ENCODE data around the gene AKR1D1. TPM values are rescaled to one million over a fixed set of nuclear protein-coding genes. Genes with fewer than 3 reads are reported as not detected.
"Not testable (repeated sequence)": the region's sequence is repeated elsewhere in the genome, so short reads cannot be mapped to it uniquely, and the experiment has no call there.

The AKR1D1 gene, protein sequence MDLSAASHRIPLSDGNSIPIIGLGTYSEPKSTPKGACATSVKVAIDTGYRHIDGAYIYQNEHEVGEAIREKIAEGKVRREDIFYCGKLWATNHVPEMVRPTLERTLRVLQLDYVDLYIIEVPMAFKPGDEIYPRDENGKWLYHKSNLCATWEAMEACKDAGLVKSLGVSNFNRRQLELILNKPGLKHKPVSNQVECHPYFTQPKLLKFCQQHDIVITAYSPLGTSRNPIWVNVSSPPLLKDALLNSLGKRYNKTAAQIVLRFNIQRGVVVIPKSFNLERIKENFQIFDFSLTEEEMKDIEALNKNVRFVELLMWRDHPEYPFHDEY
- under 1 TPM in 3 of 4 donors, not detected in 1; 0.07 to 0.41 (median 0.07) TPM for polyA plus RNA-seq (ENCODE audit: insufficient read length in 4 of 4)

DNA sequence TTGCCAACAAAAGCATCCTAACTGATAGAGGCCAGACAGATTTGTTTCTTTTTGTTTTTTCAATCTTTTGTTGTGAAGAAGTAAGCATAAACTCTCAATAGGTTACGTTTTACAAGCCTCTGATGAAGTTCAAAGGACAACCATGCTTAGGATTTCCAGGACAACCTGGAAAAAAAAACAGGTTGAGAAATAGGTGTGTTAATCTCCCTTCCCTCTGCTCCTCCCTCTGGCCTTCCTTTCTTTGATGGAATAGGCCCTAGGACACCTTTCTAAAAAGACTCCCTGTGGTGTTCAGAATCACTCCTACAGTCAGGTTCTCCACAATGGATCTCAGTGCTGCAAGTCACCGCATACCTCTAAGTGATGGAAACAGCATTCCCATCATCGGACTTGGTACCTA, at the start of gene AKR1D1:
Gene AKR1D1, plus strand, starts transcription at position 264 of the 400 bp plus-strand sequence. Its CDS starts 60 bp downstream, at position 324.
- no peak for DNase-seq (ENCODE audit: low read depth in 4 of 4, low spot score in 3 of 4)

DNA sequence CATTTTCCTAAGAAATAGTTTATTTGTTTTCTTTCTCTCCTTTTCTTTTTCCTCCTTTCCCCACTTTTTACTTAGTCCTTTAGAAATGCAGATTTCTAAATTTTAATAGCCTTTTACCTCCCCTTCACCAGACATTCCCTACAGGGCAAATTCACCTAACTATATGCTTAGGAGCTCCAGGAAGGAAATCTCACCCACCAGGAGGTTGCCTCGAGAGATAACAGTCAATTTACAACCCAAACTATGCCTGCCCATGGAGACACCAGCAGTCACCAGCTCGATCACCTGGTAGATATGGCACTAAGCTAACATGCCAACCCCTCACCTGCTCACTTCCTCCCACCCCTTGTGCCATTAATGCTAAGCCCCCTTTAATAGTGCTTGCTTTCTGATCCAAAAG, 49.2 kb upstream of the AKR1D1 start:
- no peak for DNase-seq (ENCODE audit: low read depth in 4 of 4, low spot score in 3 of 4)

DNA sequence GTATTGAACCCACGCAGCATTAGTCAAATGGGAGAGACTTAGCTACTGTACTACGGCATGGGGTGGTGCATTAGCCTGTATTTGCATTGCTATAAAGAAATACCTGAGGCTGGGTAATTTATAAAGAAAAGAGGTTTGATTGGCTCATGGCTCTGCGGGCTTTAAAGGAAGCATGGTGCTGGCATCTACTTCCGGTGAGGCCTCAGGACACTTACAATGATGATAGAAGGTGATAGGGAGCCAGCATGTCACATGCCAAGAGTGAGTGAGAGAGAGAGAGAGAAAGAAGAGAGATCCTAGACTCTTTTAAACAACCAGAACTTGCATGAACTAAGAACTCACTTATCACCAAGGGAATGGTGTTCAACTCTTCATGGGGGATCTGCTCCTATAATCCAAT, 47.1 kb upstream of the AKR1D1 start:
- no peak for DNase-seq (ENCODE audit: low read depth in 4 of 4, low spot score in 3 of 4)

DNA sequence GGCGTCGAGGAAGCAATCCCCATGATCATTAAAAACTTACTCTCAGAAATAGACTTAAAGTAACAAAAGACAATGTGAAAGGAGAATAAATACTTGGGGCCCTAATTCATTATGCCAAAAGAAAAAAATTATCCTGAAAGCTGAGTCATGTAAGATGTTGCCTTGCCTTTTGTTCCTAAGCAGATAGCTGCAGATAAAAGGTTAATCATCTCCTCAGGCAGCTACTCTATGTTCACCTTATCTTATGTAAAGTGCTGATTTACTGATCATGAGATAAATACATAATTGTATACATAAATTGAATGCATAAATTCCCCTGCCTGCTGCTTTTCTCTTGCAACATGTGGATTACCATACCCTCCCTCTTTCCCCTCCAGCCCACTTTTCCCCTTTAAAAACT, 46.3 kb upstream of the AKR1D1 start:
- no peak for DNase-seq (ENCODE audit: low read depth in 4 of 4, low spot score in 3 of 4)

DNA sequence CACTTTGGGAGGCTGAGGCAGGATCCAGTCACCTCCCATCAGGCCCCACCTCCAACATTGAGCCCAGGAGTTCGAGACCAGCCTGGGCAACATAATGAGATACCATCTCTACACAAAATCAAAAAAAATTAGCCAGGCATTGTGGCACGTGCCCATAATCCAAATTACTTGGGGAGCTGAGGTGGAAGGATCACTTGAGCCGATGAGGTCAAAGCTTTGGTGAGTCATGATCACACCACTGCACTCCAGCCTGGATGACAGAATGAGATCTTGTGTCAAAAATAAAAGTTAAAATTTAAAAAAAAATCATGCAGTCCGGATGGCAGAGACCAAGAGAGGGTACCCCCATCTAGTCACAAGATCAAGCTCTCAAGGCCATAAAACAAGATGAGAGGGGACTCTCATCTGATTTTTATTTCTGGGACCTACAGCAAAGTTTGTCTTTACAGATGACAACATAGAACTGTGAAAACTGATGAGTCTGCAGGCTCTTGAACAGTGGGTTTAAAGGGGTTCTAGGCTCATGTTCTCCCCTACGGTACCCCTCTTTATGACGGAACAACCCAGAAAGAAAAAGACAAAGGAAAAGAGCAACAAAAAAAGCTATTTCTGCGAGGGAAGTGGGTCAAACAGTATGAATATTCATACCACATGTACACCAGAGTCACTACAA, 45.4 kb upstream of the AKR1D1 start:
- no peak for DNase-seq (ENCODE audit: low read depth in 4 of 4, low spot score in 3 of 4)

DNA sequence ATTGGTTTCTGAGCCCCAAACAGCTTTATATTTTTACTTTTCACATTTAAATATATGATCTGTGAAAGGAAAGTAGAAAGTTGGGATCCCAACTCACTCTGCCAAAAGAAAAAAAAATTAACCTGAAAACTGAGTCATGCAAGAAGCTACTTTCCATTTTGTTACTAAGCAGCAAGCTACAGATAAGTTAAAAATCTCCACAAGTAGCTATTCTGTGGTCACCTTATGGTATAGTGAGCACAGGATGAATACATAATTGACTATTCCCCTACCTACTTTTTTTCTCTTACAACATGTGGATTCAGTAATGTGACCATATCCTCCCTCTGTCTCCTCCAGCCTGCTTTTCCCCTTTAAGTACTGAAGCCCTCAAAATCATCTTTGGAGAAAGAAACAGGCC, 44.1 kb upstream of the AKR1D1 start:
- DNase-seq (ENCODE audit: low read depth in 4 of 4, low spot score in 3 of 4) = no peak

DNA sequence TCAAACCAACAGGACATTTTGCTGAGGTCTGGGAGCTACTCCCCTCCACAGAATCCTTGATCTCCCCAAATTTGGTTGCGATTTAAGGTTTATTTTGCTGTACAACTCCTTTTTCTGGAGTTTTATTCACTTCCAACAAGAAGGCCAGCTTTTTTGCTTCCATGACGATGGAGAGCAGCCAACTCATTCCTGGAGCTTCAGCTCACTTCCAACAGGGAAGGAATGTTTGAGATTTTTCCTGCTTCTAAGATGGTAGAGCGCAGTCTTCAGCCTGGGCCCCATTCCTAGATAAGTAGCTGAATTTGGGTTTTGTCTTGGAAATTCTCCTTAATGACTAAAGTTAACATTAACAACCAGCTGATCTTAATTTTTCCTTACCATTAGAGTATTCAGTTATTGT, 43.5 kb upstream of the AKR1D1 start:
- DNase-seq (ENCODE audit: low read depth in 4 of 4, low spot score in 3 of 4) = no peak

DNA sequence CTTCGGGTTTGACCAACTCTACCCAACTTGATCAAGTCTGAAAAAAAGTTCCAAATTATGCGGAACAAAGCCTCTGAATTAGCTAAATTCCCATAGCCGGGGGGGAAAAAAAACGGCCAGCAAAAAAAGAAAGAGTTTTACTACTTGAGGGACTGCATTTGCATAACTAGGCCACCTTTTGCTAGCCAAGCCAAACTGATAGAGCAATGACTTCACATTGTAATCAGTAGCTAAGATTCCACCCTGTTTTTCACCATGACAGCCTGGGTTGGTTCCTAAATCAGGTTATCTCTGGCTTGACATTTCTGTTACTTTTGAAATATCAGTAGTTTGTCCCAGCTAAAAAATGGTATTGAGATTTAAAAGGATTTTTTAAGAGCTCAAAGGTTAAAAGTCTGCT, 43.0 kb upstream of the AKR1D1 start:
- no peak for DNase-seq (ENCODE audit: low read depth in 4 of 4, low spot score in 3 of 4)

DNA sequence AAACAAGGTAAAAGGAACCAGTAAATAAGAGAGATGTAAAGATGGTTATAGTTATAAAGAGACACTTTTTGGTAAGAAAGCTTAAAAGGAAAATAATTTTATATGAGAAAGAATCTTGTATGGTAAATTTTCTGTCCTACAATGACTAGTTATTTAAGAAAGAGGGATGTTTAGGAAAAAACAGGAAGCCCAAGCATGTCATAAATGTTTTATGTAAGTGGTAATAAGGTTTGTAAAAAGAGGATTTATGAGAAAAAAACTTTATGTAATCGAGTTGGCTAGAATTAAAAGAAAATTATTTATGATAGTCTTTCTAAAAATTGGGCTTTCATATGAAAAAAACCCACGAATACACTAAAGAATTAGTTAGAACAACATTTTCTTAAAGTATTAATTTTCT, 40.1 kb upstream of the AKR1D1 start:
- DNase-seq (ENCODE audit: low read depth in 4 of 4, low spot score in 3 of 4) = no peak

DNA sequence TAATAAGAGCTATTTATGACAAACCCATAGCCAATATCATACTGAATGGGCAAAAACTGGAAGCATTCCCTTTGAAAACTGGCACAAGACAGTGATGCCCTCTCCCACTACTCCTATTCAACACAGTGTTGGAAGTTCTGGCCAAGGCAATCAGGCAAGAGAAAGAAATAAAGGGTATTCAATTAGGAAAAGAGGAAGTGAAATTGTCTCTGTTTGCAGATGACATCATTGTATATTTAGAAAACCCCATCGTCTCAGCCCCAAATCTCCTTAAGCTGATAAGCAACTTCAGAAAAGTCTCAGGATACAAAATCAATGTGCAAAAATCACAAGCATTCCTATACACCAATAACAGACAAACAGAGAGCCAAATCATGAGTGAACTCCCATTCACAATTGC, 36.2 kb upstream of the AKR1D1 start:
- not testable (repeated sequence) for DNase-seq (ENCODE audit: low read depth in 4 of 4, low spot score in 3 of 4)

DNA sequence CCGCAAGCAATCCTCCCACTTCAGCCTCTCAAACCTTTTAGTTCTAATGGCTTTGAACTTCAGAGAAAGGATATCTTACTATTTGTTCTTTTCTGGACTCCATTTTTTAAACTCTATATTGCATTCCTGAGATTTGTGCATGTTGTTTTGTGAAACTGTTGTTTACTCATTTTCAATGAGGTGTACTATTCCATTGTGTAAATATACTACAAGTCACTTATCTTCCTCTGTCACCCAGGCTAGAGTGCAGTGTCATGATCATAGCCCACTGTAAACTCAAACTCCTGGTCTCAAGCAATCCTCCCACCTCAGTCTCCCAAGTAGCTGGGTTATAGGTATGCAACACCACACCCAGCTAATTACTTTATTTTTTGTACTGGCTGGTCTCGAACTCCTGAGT, 31.4 kb upstream of the AKR1D1 start:
- no peak for DNase-seq (ENCODE audit: low read depth in 4 of 4, low spot score in 3 of 4)

DNA sequence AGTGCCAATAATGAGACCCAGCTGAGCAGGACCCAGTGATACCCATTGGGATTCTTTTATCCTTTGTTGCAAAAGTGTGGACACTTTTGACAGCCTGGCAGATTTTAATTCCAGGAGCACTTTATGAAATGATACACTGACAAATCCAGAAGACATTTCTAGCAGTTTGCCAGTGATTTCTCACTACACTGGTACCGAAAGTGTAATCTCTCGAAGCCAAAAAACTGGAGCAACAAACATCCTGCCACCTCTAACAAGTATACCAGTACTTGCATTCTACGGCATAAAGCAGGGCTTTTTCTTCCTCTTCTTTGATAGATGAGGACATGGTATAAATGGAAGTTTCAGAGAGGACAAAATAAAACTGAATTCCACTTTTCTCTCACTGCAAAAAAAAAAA, 28.4 kb upstream of the AKR1D1 start:
- DNase-seq (ENCODE audit: low read depth in 4 of 4, low spot score in 3 of 4) = no peak

DNA sequence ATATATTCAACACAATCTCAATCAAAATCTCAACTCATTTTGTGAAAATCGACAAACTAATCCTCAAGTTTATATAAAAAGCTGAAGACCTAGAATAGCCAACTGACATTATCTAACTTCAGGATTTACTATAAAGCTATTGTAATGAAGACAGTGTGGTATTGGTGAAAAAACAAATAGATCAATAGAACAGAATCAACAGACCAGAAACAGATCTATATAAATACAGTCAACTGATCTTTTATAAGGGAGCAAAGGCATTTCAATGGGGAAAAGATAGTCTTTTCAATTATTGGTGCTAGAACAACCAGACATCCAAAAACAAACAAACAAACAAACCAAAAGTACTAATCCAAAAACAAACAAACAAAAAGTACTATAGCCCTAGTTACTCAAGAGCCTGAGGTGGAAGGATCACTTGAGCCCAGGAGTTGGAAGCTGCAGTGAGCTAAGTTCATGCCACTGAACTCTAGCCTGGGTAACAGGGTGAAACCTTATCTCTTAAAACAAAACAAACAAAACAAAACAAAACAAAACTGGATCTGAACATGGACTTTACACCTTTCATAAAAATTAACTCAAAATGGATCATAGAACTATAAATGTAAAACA, 26.6 kb upstream of the AKR1D1 start:
- DNase-seq (ENCODE audit: low read depth in 4 of 4, low spot score in 3 of 4) = no peak

DNA sequence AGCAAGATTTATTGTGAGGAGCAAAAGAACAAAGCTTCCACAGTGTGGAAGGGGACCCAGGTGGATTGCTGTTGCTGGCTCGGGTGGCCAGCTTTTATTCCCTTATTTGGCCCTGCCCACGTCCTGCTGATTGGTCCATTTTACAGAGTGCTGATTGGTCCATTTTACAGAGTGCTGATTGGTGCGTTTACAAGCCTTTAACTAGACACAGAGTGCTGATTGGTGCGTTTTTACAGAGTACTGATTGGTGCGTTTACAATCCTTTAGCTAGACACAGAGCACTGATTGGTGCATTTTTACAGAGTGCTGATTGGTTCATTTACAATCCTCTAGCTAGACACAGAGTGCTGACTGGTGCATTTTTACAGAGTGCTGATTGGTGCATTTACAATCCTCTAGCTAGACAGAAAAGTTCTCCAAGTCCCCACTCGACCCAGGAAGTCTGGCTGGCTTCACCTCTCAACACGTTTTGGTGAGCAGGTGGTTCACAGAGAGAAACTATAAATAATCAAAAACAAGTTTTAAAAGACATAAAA, 24.5 kb upstream of the AKR1D1 start:
- DNase-seq (ENCODE audit: low read depth in 4 of 4, low spot score in 3 of 4) = not testable (repeated sequence)

DNA sequence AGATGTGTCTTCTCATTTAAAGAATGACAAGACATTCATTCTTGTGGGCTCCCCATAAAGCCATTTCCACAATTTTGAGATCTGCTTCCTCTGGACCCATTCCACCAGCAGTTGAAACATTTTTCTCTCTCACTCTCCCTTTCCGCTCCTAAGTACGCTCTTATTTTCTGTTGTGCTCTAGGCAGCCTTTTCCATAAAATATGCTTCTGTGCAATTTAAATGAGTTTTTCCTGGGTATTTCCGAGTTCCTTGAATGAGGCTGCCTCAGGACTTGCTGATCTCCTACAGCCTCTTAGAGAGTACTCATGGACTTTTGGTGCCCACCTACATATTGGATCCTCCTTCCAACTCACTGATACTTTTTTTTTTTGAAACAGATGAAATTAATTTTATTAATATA, 23.6 kb upstream of the AKR1D1 start:
- no peak for DNase-seq (ENCODE audit: low read depth in 4 of 4, low spot score in 3 of 4)

DNA sequence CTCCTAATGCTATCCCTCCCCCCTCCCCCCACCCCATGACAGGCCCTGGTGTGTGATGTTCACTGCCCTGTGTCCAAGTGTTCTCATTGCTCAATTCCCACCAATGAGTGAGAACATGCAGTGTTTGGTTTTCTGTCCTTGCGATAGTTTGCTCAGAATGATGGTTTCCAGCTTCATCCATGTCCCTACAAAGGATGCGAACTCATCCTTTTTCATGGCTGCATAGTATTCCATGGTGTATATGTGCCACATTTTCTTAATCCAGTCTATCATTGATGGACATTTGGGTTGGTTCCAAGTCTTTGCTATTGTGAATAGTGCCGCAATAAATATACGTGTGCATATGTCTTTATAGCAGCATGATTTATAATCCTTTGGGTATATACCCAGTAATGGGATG, 20.6 kb upstream of the AKR1D1 start:
- DNase-seq (ENCODE audit: low read depth in 4 of 4, low spot score in 3 of 4) = not testable (repeated sequence)

DNA sequence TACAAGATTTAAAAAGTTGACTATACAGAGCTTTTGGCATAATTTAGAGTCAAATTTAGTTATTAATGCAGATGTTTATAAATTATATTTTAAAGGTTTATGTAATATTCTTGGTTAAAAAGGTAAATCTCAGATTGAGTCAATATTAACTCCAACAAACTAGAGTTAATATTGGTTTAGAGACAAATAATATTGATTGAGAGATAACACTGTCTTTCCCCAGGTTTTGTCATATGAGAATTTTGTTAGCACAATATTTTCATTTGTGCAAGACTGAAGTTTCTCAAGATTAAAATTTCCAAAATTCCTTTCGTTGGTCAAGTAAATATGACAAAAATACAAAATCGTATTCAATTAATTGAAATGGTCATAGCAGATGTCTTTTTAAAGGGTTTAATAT, 12.9 kb upstream of the AKR1D1 start:
- no peak for DNase-seq (ENCODE audit: low read depth in 4 of 4, low spot score in 3 of 4)

DNA sequence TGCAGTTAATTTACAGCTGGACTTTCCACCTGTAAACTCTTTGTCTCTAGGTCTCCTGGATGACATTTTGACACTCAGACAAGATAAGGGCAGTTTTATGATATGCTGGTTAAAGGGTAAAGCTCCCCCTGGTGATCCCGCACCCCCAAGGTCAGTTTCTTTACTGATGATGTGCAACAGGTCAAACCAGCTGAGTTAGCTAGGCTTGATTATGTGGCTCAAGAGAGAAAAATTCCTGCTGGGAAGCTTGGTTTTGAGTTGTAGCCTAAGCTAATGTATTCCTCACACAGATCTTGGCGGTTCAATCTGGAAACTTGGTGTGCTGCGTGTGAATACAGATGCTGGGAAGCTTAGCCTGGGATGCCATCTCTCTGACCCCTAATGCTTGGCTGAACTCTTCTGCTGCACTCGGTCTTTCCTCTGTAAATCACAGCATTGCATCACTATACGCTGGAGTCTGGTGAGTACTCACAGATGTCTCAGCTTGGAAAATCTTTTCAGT, 11.4 kb upstream of the AKR1D1 start:
- no peak for DNase-seq (ENCODE audit: low read depth in 4 of 4, low spot score in 3 of 4)

DNA sequence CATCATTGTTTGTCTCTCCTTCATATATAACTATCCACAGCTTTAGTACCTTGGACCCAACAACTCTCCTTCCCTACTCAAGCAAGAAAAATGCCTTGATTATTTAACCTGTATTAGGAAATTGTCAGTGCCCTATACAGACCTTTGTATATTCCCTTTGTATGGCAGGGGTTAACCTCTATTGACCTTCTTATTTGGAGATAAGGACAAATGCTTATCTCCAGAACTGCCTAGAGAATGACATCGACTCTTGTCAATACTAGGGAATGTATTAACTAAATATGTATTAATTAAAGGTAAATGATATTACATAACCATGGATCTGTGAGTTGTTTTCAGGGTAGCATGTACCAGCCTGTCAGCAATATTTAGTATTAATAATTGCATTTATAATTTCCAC, 10.4 kb upstream of the AKR1D1 start:
- DNase-seq (ENCODE audit: low read depth in 4 of 4, low spot score in 3 of 4) = no peak

DNA sequence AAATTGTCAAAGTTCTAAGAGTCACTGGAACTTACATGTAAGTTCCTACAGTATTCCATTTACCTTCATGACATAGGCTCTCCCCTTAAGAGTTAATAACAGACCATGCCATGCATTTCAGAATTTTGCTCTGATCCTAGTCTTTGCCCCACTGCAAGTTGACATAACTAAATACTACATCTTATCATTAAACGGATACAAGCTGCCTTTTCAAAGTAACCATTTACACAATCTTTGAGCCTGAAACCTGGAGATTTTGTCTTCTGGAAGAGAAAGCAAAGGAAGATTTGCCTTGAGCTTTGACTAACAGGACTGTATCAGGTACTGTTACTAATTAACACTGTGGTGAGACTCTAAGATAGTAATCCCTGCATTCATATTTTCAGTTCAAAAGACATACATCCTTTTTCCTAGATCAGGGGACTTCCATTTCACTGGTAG, 9.3 kb upstream of the AKR1D1 start:
- DNase-seq (ENCODE audit: low read depth in 4 of 4, low spot score in 3 of 4) = no peak

DNA sequence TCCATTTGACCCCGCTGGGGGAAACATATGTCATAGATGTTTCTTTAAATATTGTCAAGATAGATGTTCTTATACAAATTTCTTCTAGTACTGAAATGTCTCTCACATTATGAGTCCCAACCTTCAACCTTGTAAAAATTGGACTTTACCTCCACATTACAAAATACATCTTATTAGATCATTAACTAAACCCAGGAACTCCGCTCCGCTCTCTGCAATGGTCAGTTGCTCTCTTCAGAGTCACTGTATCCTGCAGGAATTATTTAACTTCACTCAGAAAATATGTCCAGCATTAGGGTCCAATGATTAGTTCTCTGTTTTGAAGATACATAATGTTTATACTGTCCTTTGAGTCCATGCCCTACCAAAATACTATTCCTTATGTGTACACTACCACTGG, 8.5 kb upstream of the AKR1D1 start:
- no peak for DNase-seq (ENCODE audit: low read depth in 4 of 4, low spot score in 3 of 4)
